NT2/D1 (cell line): ENCODE data around the gene SNAP29.

ENCODE experiments used
- YY1 ChIP-seq: IDR thresholded peaks from 2 replicates; pipeline ENCODE4 v1.6.1; 2011; ENCODE audit not compliant: insufficient read length, insufficient read depth
- ZNF274 ChIP-seq: IDR thresholded peaks from 2 replicates; pipeline ENCODE4 v1.6.1; 2011; ENCODE audit warnings: mild to moderate bottlenecking, low read depth, low read length

DNA sequence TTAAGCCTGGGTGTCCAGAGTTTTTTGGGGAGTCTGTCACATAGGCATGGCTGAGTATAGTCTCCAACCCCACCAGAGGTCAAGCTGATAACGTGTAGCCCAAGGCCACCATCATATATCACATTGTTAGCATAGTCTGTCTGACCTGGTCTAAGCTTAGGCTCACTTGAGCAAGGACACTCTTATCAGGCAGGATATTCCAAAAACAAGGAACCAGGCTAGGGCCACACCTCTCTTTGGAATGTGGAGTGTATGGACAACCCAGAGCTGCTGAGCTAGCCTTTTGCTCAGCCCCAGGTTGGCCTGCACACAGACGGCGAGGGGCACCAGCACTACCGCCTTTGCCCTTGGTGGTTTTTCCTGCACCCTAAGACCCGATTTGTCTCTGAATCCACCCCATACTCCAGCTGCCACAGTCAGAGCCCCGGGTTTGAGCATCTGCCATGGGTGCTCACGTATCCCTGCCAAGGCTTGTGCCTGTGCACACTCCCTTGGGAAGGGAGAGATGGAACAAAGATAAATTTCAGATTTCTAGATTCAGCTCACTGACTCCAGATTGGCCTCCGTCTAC is 7.2 kb downstream of the SNAP29 start:
- TF ChIP-seq ZNF274 (no peak), YY1 (no peak)
